Esophagus (tissue), 2 donors: Measurements from ENCODE around the gene ATXN7L2. TPM values are rescaled to one million over a fixed set of nuclear protein-coding genes. Genes with fewer than 3 reads are reported as not detected.

Experiments
- H3K27ac ChIP-seq, 2 donors: one replicate each; pipeline ENCODE4 v1.5.1; 2013; ENCODE audit warnings: low read depth in 2 of 2, mild to moderate bottlenecking in 2 of 2, inconsistent platforms in 1 of 2, low read length in 1 of 2, moderate library complexity in 1 of 2
- H3K27me3 ChIP-seq, 2 donors: one replicate each; pipeline ENCODE4 v1.6.1; 2013; ENCODE audit warnings: low read length in 2 of 2, control low read depth in 1 of 2, mild to moderate bottlenecking in 1 of 2; ENCODE audit not compliant: insufficient read depth in 2 of 2, control insufficient read depth in 1 of 2
- H3K36me3 ChIP-seq, 2 donors: one replicate each; pipeline ENCODE4 v1.6.1; 2013; ENCODE audit warnings: low read length in 1 of 2; ENCODE audit not compliant: control insufficient read depth in 2 of 2, insufficient read depth in 2 of 2
- H3K4me1 ChIP-seq, 2 donors: one replicate each; pipeline ENCODE4 v1.6.1; 2013; ENCODE audit warnings: low read length in 1 of 2; ENCODE audit not compliant: control insufficient read depth in 2 of 2, insufficient read depth in 2 of 2
- H3K4me3 ChIP-seq, 2 donors: one replicate each; pipeline ENCODE4 v1.5.1; 2013; ENCODE audit warnings: low read length in 2 of 2, mild to moderate bottlenecking in 2 of 2, low read depth in 1 of 2, moderate library complexity in 1 of 2
- H3K9me3 ChIP-seq, 2 donors: one replicate each; pipeline ENCODE4 v1.6.1; 2013; ENCODE audit warnings: mild to moderate bottlenecking in 2 of 2, low read depth in 1 of 2, low read length in 1 of 2, moderate library complexity in 1 of 2; ENCODE audit not compliant: control insufficient read depth in 2 of 2, insufficient read depth in 1 of 2
- WGBS, 2 donors: extraction: QIAGEN DNeasy Blood & Tissue Kit; methylation state at CpG; one replicate each; pipeline ENCODE4 v1.1.7; 2013; 5-methylcytosine and 5-hydroxymethylcytosine counted together
- polyA plus RNA-seq, 2 donors: library from polyadenylated mRNA; stranded (reverse); fragments of 200-250 nt; gene quantifications; one replicate each; pipeline ENCODE4 v1.2.3, GENCODE V29; 2013
- donor health status: healthy with polysubstance abuse.
- donor health status: Bipolar disorder and iron deficiency.

Gene ATXN7L2
- polyA plus RNA-seq, 2 donors, result 3.6 to 6.4 TPM

GRCh38 chr1:109484519-109484975, 842 bp downstream of the ATXN7L2 start:
- H3K27me3 ChIP-seq, result no peaks in the 10 kb centered on the region
- no peak overlapping the region for H3K27ac ChIP-seq
- peaks cover 5 to 10% of the 10 kb centered on the region in 2 donors for H3K4me1 ChIP-seq
- peaks cover 7 to 12% of the 10 kb centered on the region in 2 donors for H3K36me3 ChIP-seq
- no peaks in the 10 kb centered on the region for H3K9me3 ChIP-seq
- peak overlapping the region; percentile 60 to 64 for H3K4me3 ChIP-seq
- 24 to 25% methylated on average over 15 of the region's 15 CpGs for WGBS, 2 donors

- Histone ChIP-seq H3K4me1 (peaks cover 5 to 10% of the 10 kb centered on the region in 2 donors), H3K9me3 (no peaks in the 10 kb centered on the region), H3K27ac (no peak overlapping the region), H3K36me3 (peaks cover 7 to 15% of the 10 kb centered on the region in 2 donors), H3K27me3 (no peaks in the 10 kb centered on the region), H3K4me3 (peak overlapping the region in 1 of 2 donors; percentile 60)
- 7 to 18% methylated on average over 2 to 3 of the region's 3 CpGs for WGBS, 2 donors
Observed at GRCh38 chr1:109485001-109485400, 1.3 kb downstream of the ATXN7L2 start.

- Histone ChIP-seq H3K9me3 (no peaks in the 10 kb centered on the region), H3K27ac (no peak overlapping the region), H3K27me3 (no peaks in the 10 kb centered on the region), H3K36me3 (peaks cover 7 to 22% of the 10 kb centered on the region in 2 donors), H3K4me1 (peaks cover 5 to 10% of the 10 kb centered on the region in 2 donors), H3K4me3 (no peak overlapping the region)
- WGBS, 2 donors, result 73 to 77% methylated on average over 5 of the region's 5 CpGs
Observed at GRCh38 chr1:109487261-109487660, 3.6 kb downstream of the ATXN7L2 start.

GRCh38 chr1:109488201-109488600, 4.5 kb downstream of the ATXN7L2 start:
- H3K36me3 ChIP-seq, result peaks cover 7 to 22% of the 10 kb centered on the region in 2 donors

GRCh38 chr1:109488696-109489095, 5.0 kb downstream of the ATXN7L2 start:
- Histone ChIP-seq H3K36me3 (peaks cover 7 to 22% of the 10 kb centered on the region in 2 donors), H3K4me1 (peaks cover 7 to 11% of the 10 kb centered on the region in 2 donors), H3K9me3 (no peaks in the 10 kb centered on the region), H3K4me3 (no peak overlapping the region), H3K27me3 (no peaks in the 10 kb centered on the region), H3K27ac (no peak overlapping the region)
- 88 to 91% methylated on average over 11 to 12 of the region's 12 CpGs for WGBS, 2 donors

More at GRCh38 chr1:109488201-109488600, 4.5 kb downstream of the ATXN7L2 start:
- Histone ChIP-seq H3K27ac (no peak overlapping the region), H3K9me3 (no peaks in the 10 kb centered on the region), H3K27me3 (no peaks in the 10 kb centered on the region), H3K4me1 (peaks cover 5 to 9% of the 10 kb centered on the region in 2 donors), H3K4me3 (no peak overlapping the region)
- WGBS, 2 donors, result 75 to 76% methylated on average over 5 of the region's 5 CpGs

GRCh38 chr1:109490029-109490933, 6.6 kb downstream of the ATXN7L2 start:
- no peak overlapping the region for H3K27ac ChIP-seq
- H3K9me3 ChIP-seq, result no peaks in the 10 kb centered on the region
- H3K4me3 ChIP-seq, result no peak overlapping the region
- WGBS, 2 donors, result 82 to 83% methylated on average over 11 of the region's 11 CpGs
- peaks cover 7 to 22% of the 10 kb centered on the region in 2 donors for H3K36me3 ChIP-seq
- no peaks in the 10 kb centered on the region for H3K27me3 ChIP-seq
- peaks cover 2 to 8% of the 10 kb centered on the region in 2 donors for H3K4me1 ChIP-seq

- H3K4me1 ChIP-seq, result peaks cover 2 to 10% of the 10 kb centered on the region in 2 donors
- no peak overlapping the region for H3K4me3 ChIP-seq
- no peaks in the 10 kb centered on the region for H3K27me3 ChIP-seq
- no peak overlapping the region for H3K27ac ChIP-seq
- 85 to 92% methylated on average over 11 of the region's 11 CpGs for WGBS, 2 donors
- H3K36me3 ChIP-seq, result peaks cover 9 to 25% of the 10 kb centered on the region in 2 donors
- no peaks in the 10 kb centered on the region for H3K9me3 ChIP-seq
Observed at GRCh38 chr1:109490934-109491302, 7.2 kb downstream of the ATXN7L2 start.

GRCh38 chr1:109491372-109491771, 7.7 kb downstream of the ATXN7L2 start:
- H3K27ac ChIP-seq, result no peak overlapping the region
- WGBS, 2 donors, result 95 to 96% methylated on average over 8 of the region's 8 CpGs
- H3K9me3 ChIP-seq, result no peaks in the 10 kb centered on the region
- peaks cover 9 to 27% of the 10 kb centered on the region in 2 donors for H3K36me3 ChIP-seq
- H3K4me1 ChIP-seq, result peaks cover 2 to 10% of the 10 kb centered on the region in 2 donors
- no peaks in the 10 kb centered on the region for H3K27me3 ChIP-seq
- H3K4me3 ChIP-seq, result no peak overlapping the region

GRCh38 chr1:109492779-109493178, 9.1 kb downstream of the ATXN7L2 start:
- no peaks in the 10 kb centered on the region for H3K9me3 ChIP-seq
- H3K27me3 ChIP-seq, result no peaks in the 10 kb centered on the region
- H3K27ac ChIP-seq, result no peak overlapping the region
- peaks cover 8 to 32% of the 10 kb centered on the region in 2 donors for H3K36me3 ChIP-seq
- 79 to 83% methylated on average over 4 of the region's 4 CpGs for WGBS, 2 donors
- no peak overlapping the region for H3K4me3 ChIP-seq
- H3K4me1 ChIP-seq, result peaks cover 2 to 10% of the 10 kb centered on the region in 2 donors
